GM19043 (cell line): ENCODE data around the gene SRRT.
"Not testable (repeated sequence)": the region's sequence is repeated elsewhere in the genome, so short reads cannot be mapped to it uniquely, and the experiment has no call there.

ENCODE experiments used
- ATAC-seq: cut with Tn5 transposase; IDR thresholded peaks from one replicate; pipeline ENCODE4 v1.9.1; 2021; ENCODE audit warnings: low read depth; ENCODE audit not compliant: unreplicated experiment

Gene SRRT

GRCh38 chr7:100854899-100855298 lies 20.0 kb upstream of the SRRT start:
- ATAC-seq = not testable (repeated sequence)

- no peak for ATAC-seq
Observed at GRCh38 chr7:100855515-100855914, 19.4 kb upstream of the SRRT start.

- ATAC-seq = no peak
Observed at GRCh38 chr7:100856871-100857282, 18.0 kb upstream of the SRRT start.

- ATAC-seq = no peak
Observed at GRCh38 chr7:100859856-100860255, 15.0 kb upstream of the SRRT start.

GRCh38 chr7:100860702-100861615 lies 13.9 kb upstream of the SRRT start:
- no peak for ATAC-seq

GRCh38 chr7:100861616-100861985 lies 13.3 kb upstream of the SRRT start:
- no peak for ATAC-seq

- ATAC-seq = no peak
Observed at GRCh38 chr7:100863406-100863950, 11.4 kb upstream of the SRRT start.

GRCh38 chr7:100864263-100864845 lies 10.5 kb upstream of the SRRT start:
- no peak for ATAC-seq

GRCh38 chr7:100865372-100865911 lies 9.5 kb upstream of the SRRT start:
- ATAC-seq = no peak

- ATAC-seq = no peak
Observed at GRCh38 chr7:100865938-100866728, 8.8 kb upstream of the SRRT start.

- no peak for ATAC-seq
Observed at GRCh38 chr7:100866729-100867039, 8.2 kb upstream of the SRRT start.

GRCh38 chr7:100867040-100867775 lies 7.7 kb upstream of the SRRT start, which contains the start of gene TRIP6:
Gene TRIP6, plus strand, starts transcription at chr7:100867387. Its CDS starts 111 bp downstream, at chr7:100867498.
- ATAC-seq = no peak

- ATAC-seq = no peak
Observed at GRCh38 chr7:100867776-100868485, 7.0 kb upstream of the SRRT start.

GRCh38 chr7:100873599-100874299 lies 1.2 kb upstream of the SRRT start:
- ATAC-seq = no peak

GRCh38 chr7:100874300-100874576 lies 665 bp upstream of the SRRT start:
- no peak for ATAC-seq

- no peak for ATAC-seq
Observed at GRCh38 chr7:100875356-100875751, 451 bp downstream of the SRRT start.

GRCh38 chr7:100878013-100878412 lies 3.1 kb downstream of the SRRT start:
- no peak for ATAC-seq

GRCh38 chr7:100878685-100879084 lies 3.8 kb downstream of the SRRT start:
- ATAC-seq = no peak

GRCh38 chr7:100879685-100880261 lies 4.9 kb downstream of the SRRT start:
- ATAC-seq = no peak
